GM08714 (cell line): ENCODE measurements around the gene IFFO2.
"Not testable (repeated sequence)": the region's sequence is repeated elsewhere in the genome, so short reads cannot be mapped to it uniquely, and the experiment has no call there.

Experiments used
- H3K4me3 ChIP-seq: fragments of 200-500 bp; sonication (Bioruptor generic); 2 replicates; pipeline ENCODE4 v1.5.1; 2014; ENCODE audit warnings: mild to moderate bottlenecking, low read length, inconsistent platforms
- ZNF274 ChIP-seq: IDR thresholded peaks from 2 replicates; pipeline ENCODE4 v1.6.1; 2012; ENCODE audit warnings: mild to moderate bottlenecking, low read depth, low read length

Gene IFFO2

DNA sequence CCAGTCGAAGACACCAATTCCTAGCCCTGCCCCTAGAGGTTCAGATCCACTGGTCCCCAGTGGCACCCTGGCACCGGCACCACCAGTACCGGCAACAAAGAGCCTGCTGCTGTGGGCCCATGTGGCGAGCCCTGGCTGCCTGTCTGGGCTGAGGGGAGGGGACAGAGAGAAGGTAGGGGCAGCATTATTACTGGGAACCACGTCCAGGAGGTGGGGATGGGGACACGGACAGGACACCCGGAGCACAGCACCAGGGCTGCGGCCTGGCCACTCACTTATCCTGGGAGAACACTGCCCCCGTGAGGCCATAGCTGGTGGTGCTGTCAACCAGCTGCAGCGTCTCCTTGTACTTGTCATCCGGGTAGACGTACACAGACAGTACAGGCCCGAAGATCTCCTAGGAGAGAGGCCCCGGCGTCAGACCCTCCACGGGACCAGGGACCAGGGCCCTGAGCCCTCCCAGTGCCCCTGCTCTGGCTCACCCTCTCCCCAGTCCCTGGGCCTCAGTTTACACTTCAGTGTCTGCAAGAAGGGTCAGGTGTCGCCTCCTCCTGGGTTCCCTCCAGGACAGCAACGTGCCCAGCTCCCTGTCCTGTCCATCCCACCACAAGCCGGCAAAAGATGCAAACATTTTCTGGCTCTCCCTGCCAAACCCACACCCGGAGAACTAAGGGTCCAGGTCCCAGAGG lies 81.2 kb downstream of the IFFO2 start:
- no peak overlapping the region for H3K4me3 ChIP-seq
- TF ChIP-seq ZNF274: no peak

DNA sequence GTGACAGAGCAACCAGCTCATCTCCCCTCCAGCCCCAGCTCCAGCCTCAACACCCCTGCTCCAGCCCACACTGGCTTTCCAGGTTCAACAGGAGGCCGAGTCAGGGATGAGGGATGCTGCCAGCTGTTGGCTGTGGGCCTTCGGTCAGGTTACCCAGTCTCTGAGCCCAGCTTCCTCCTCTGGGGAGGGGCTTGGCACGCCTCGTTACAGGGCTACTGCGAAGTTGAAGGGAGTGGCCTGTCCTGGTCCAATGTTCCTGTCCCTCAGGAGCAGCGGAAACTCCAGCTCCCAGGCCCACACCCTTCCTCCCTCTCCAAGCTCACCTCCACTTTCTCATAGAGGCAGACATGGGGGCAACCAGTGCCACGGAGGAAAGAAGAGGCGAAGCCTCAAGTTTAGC lies 81.9 kb downstream of the IFFO2 start:
- TF ChIP-seq ZNF274: no peak
- H3K4me3 ChIP-seq: no peak overlapping the region

DNA sequence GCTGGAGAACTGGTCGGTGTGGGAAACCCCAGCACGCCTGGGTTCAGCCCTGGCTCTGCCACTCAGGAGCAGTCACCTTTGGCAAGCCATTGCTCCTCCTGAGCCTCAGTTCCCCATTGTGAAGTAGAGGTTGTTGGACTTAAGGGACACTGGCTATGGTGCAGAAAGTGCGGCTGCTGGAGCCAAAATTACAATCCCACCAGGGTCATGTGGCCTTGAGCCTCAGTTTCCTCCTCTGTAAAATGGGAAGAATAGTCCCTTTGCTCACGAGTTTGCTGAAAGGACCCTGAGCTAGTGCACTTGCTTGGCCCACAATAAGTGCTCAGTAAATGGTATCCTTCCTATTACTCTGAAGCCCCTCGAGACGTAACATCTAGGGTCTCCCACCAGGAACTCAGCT lies 82.4 kb downstream of the IFFO2 start:
- H3K4me3 ChIP-seq: no peak overlapping the region
- TF ChIP-seq ZNF274: no peak

DNA sequence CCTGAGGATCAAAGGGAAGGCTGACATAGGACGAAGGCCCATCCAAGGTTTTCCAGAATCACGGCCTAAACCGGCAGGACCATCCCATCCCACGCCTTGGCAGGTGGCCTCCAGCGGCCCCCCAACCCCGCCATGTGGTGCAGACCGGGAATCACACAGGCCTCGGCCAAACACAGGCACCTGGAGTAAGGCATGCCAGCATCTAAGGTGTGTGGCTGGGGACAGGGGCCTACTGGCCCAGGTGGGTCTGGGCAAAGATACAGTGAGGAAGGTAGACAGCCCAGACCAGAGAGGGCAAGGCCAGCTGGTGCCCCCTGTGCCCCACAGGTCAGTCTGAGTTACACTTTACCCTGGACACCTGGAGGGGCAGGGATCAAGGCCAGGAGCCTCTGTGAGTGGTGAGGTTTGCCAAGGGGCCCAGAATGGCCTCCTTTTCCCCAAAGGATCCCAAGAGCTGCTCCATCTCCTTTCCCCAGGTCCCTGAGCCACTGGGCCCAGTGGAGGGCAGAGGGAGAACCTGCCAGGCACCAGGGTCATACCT lies 84.3 kb downstream of the IFFO2 start:
- H3K4me3 ChIP-seq: no peak overlapping the region
- TF ChIP-seq ZNF274: no peak

DNA sequence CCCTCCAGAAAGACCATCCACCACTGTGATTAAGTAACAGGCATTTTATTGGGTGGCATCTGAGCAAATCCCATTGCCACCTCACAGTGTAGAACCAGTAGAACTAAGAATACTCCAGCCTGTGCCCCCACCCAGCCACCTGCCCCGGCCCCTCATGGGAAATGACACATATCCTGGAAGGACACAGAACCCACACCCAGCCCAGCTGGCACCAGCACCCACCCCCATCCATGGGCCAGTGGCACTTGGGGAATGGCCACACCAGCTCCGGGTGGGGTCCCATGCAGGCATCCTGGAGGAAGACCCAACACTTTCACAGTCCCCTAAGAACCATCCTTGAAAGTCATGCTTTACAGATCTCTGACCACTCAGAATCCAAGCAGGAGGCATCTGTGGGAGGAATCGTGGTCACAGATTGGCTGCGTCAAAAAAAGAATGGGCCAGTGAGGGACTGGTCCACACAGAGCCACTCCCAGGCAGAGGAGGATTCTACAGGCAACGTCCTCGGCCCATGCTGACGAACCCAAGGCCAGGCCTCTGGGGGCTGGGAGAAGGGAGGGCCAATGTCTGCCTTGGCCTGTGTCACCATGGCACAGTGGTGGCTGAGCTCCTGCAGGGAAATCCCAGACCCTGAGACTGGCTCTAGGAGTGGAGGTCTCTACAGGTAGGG lies 84.9 kb downstream of the IFFO2 start:
- no peak for TF ChIP-seq ZNF274
- no peak overlapping the region for H3K4me3 ChIP-seq

DNA sequence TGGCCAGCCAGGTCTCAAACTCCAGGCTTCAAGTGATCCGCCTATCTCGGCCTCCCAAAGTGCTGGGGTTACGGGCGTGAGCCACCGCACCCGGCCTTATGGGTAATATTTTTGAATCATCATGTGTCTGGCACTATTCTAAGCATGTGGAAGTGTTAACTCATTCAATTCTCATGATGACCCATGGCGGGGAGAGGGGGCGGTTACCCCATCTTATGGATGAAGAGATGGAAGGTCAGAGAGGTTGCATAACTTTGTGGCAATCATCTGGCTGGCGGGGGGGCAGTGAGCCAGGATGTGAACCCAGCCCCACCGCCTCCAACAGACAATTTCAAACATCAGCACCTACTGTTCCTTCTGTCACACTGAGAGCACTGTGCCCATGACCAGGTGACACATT lies 85.5 kb downstream of the IFFO2 start:
- H3K4me3 ChIP-seq: no peak overlapping the region
- no peak for TF ChIP-seq ZNF274

DNA sequence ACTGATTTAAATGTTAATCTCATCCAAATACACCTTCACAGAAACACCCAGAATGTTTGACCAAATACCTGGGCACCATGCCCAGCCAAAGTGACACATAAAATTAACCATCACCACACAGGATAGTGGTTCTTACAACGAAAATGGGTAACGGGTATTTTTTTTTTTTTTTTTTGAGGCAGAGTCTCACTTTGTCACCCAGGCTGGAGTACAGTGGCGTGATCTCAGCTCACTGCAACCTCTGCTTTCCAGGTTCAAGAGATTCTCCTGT lies 85.9 kb downstream of the IFFO2 start:
- not testable (repeated sequence) for H3K4me3 ChIP-seq

DNA sequence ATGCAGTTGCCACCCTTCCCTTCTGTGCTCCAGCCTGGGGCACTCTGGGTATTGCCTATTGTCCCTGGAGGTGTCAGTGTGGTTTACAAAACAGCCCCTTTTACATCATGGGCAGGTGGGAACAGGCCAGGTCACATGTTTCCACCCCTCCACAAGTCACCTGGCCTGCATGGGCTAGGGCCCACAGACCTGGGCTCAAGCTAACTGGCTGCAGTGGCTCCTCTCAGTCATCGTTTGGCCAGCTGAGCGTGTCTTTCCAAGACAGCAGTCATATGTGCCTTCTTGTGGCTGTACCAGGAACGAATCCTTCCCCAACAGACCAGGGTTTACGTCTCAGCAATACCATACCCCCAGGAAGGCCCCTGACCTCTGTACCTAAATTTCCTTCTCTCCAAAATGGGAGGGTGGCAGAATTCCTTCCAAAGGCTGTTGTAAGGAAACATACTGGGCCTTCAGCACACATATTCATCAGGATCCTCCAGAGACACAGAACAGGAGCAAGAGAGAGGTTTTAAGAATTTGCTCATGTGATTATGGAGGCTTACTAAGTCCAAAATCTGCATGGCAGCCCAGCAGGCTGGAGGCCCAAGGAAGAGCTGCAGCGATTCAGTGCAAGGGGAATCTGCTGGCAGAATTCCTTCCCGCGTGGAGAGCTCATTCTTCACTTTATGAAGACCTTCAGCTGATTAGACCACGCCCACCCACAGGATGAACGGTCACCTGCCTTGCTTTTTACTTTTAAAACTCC lies 86.5 kb downstream of the IFFO2 start:
- no peak for TF ChIP-seq ZNF274
- H3K4me3 ChIP-seq: no peak overlapping the region

DNA sequence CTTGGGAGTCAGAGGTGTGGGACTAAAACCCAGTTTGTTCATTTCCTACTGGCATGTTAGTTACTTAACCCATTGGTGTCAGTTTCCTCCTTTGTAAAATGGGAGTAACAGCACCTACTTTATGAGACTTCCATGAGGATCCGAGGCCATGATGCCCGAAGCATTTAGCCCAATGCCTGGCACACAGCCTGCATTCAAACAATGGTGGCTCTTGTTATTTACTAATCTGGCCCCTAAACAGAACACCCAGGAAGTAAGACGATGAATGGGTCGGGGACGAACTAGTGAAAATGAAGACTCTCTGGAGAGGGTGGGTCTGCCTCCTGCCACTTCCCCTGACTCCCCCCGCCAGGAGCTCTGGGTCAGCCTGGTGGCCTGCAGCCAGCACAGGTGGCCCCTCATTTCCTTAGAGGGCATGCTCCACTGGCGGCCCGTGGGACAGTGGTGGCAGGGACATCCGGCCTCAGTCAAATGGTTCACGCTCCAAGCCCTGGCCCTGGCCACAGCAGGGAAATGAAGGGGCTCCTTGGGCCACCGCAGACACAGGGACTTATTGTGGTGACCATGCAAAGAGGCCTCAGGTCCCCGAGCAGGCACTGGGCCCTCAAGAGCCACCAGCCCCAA lies 87.6 kb downstream of the IFFO2 start:
- no peak for TF ChIP-seq ZNF274

DNA sequence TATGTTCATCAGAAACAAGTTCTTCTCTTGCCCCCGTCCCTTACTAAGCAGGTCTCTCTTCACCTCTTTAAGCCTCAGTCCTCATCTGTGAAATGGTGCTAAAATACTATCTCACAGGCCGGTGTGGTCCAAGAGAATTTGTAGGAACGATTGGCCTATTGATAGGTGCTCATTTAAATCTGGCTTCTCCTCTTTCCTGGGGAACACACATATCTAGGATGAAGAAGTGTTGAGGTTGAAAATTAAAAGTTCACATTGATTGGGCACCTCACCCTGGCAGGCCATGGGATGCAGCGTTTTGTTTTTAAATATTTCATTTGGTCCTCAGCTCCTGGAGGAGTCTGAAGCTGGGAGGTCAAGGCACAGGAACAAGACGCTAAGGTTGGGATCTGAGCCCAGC lies 88.1 kb downstream of the IFFO2 start:
- no peak for TF ChIP-seq ZNF274
- no peak overlapping the region for H3K4me3 ChIP-seq

More for the DNA sequence above, 87.6 kb downstream of the IFFO2 start:
- H3K4me3 ChIP-seq: no peak overlapping the region

DNA sequence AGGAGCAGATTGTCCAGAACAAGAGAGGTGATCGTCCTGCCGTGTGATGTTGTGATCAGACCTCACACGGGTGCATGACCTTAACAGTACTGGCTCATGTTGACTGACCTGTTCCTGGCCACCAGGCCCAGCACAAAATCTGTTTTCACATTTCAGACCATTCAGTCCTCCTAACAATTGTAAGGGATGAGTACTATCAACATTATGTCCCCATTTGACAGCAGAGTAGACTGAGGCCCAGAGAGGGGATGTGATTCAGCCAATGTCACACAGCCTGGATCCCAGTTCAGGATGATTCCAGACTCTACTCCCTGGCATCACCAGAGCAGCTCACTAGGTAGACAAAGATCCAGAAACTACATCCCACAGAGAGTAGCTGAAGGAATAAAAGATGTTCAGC lies 89.6 kb downstream of the IFFO2 start:
- no peak for TF ChIP-seq ZNF274

DNA sequence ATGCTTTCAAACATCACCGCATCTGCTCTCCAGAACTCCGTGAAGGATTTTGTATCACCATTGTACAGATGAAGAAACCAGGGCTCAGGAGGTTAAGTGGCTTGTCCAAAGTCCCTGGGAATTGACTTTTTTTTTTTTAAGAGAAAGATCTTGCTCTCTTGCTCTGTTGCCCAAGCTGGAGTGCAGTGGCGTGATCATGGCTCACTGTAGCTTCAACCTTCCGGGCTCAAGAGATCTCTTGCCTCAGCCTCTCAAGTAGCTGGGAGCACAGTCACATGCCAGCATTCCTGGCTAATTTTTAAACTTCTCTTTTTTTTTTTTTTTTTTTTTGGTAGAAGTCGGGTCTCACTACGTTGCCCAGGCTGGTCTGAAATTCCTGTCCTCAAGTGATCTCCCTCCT lies 90.2 kb downstream of the IFFO2 start:
- TF ChIP-seq ZNF274: no peak
- no peak overlapping the region for H3K4me3 ChIP-seq

More for the DNA sequence above, 89.6 kb downstream of the IFFO2 start:
- H3K4me3 ChIP-seq: no peak overlapping the region

DNA sequence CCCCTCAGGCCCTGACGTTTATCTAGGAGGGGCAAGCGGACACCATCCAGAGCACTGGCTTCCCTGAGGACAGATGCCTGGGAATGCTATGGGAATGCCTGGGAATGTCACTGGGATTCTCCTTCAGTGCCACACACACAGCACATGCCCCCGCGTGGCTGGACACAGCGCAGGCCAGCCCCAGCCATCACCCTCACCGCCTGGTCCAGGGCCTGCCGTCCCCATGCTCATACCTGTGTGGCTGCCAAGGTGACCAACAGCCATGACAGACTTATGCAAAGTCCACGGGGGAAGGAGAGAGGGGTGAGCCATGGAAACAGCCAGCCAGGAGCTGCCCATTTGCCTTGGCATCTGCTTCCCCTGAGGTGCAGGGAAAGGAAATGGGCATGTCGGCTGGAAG lies 91.3 kb downstream of the IFFO2 start:
- TF ChIP-seq ZNF274: no peak
- H3K4me3 ChIP-seq: no peak overlapping the region

DNA sequence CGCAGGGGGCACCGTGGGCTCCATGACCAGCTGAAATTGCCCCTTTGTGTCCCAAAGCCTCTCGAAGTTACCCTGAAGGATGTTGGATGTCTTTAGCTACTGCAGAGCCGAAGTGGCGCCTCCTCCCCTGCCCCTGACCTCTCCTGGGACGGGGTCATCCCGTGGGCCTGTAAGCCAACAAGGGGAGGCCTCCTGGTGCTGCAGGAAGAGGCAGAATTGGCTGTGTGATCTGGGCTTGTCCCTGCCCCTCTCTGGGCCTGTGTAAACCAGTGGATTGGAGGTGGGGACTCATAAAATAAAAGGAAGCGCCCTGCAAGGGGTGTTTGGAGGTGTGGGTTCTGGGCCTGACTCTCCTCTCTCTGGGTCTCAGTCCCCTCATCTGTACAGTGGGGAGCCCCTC lies 94.9 kb downstream of the IFFO2 start:
- TF ChIP-seq ZNF274: no peak
- H3K4me3 ChIP-seq: no peak overlapping the region

DNA sequence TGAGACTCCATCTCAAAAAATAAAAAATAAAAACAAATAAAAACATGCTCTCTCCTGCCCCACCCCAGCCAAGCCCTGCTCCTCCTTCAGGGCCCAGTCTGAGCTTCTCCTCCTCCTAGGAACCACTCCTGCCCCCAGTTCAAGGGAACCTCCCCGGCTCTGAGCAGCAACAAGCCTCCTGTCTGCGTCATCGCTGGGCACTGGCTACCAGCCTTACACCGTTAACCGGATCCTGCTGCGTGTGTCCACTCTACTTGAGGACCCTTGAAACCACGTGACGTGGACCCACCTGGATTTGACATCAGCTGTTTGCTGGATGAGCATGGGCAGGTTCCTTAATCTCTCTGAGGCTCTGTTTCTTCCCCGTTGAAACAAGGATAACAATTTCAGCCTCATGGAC lies 95.4 kb downstream of the IFFO2 start:
- H3K4me3 ChIP-seq: no peak overlapping the region
- no peak for TF ChIP-seq ZNF274
